GM13977 (cell line): ENCODE measurements around the gene HLA-A.

ENCODE experiments used
- DNase-seq: peaks from one replicate; pipeline ENCODE4 v3.0.0; 2012; ENCODE audit warnings: low spot score
- CTCF ChIP-seq: IDR thresholded peaks from 2 replicates; pipeline ENCODE4 v1.5.1; 2012; ENCODE audit warnings: mild to moderate bottlenecking, control low read depth; ENCODE audit not compliant: insufficient read depth; ENCODE audit errors: extremely low read depth, missing control alignments
- in situ Hi-C: fragments of 300-500 bp; cut with MboI; formaldehyde crosslinking; loops from one replicate; pipeline ENCODE4 v1.12.0; 2022; ENCODE audit warnings: low sequenced_read_pairs, low pct_unique_long_range_greater_than_20kb, mixed read lengths, inconsistent platforms; ENCODE audit not compliant: unreplicated experiment

The HLA-A gene

GRCh38 chr6:29942275-29943052 lies at the start of gene HLA-A:
Gene HLA-A, plus strand, starts transcription at chr6:29942532. Its CDS starts 22 bp downstream, at chr6:29942554.
- TF ChIP-seq CTCF: no peak
- in situ Hi-C loops: loop anchor here (5.0 kb wide), 1 partner anchor 55 kb away; no protein-coding TSS in a partner anchor
- DNase-seq: peak; percentile 93

GRCh38 chr6:29892696-29893095 lies 49.6 kb upstream of the HLA-A start:
- no peak for TF ChIP-seq CTCF
- in situ Hi-C loops: no loop called here
- DNase-seq: no peak

- no peak for TF ChIP-seq CTCF
- DNase-seq: no peak
- in situ Hi-C loops: no loop called here
Measured at GRCh38 chr6:29899281-29899680, 43.1 kb upstream of the HLA-A start.

- no peak for TF ChIP-seq CTCF
- in situ Hi-C loops: no loop called here
- DNase-seq: no peak
Measured at GRCh38 chr6:29905286-29905685, 37.0 kb upstream of the HLA-A start.

GRCh38 chr6:29907637-29908340 lies 34.5 kb upstream of the HLA-A start:
- DNase-seq: no peak
- no peak for TF ChIP-seq CTCF
- in situ Hi-C loops: no loop called here

- DNase-seq: no peak
- in situ Hi-C loops: no loop called here
- TF ChIP-seq CTCF: no peak
Measured at GRCh38 chr6:29908341-29908662, 34.0 kb upstream of the HLA-A start.
